ENCODE data around the gene F2RL3.

DNA sequence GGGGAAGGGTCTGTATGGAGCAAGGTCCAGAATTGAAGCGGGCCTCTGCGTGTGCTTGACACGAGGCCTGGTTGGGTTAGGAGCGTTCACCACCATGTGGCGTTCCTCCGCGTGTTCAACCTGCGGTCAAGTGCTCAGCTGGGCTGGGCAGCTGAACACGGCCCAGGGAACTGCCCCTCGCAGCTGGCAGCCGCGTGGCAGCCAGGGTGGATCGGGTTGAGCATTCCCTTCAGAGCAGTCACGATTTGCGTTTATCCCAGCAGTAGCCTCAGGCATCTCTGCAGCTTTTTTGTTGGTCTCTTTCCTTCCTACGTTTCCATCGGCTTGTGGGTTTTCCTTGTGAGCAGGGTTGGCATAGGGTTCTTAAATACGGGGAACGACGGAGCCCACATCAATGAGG lies 28.7 kb upstream of the F2RL3 start:
- TF ChIP-seq, protein P1, sequence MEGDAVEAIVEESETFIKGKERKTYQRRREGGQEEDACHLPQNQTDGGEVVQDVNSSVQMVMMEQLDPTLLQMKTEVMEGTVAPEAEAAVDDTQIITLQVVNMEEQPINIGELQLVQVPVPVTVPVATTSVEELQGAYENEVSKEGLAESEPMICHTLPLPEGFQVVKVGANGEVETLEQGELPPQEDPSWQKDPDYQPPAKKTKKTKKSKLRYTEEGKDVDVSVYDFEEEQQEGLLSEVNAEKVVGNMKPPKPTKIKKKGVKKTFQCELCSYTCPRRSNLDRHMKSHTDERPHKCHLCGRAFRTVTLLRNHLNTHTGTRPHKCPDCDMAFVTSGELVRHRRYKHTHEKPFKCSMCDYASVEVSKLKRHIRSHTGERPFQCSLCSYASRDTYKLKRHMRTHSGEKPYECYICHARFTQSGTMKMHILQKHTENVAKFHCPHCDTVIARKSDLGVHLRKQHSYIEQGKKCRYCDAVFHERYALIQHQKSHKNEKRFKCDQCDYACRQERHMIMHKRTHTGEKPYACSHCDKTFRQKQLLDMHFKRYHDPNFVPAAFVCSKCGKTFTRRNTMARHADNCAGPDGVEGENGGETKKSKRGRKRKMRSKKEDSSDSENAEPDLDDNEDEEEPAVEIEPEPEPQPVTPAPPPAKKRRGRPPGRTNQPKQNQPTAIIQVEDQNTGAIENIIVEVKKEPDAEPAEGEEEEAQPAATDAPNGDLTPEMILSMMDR (IDR thresholded peaks at IDR 0.05 in 4 of 5, conservative IDR thresholded peaks at IDR 0.05 in 1 of 5): no peak
- no peak for TF ChIP-seq POLR2A (IDR thresholded peaks at IDR 0.05)
